SK-N-SH treated with all-trans-retinoic acid at 6 μM for 48 hours (cell line): ENCODE results near the gene BRD4.
"Not testable (repeated sequence)": the region's sequence is repeated elsewhere in the genome, so short reads cannot be mapped to it uniquely, and the experiment has no call there.

ENCODE experiments used
- ATAC-seq: fragments of 200-7000 bp; cut with Tn5 transposase; 3 replicates; pipeline ENCODE4 v1.9.1; 2020; ENCODE audit warnings: mild to moderate bottlenecking, moderate library complexity
- ARNTL ChIP-seq: fragments of 450-650 bp; formaldehyde crosslinking; IDR thresholded peaks from 2 replicates; pipeline ENCODE4 v1.5.0; 2020; ENCODE audit warnings: low read depth, mild to moderate bottlenecking, moderate library complexity, borderline replicate concordance
- BACH2 ChIP-seq: fragments of 250-450 bp; sonication (Bioruptor Pico); IDR thresholded peaks from 2 replicates; pipeline ENCODE4 v1.9.0; 2021; ENCODE audit warnings: mild to moderate bottlenecking, borderline replicate concordance
- CSDC2 ChIP-seq: fragments of 250-450 bp; sonication (Bioruptor Pico); IDR thresholded peaks from 2 replicates; pipeline ENCODE4 v1.5.0; 2020; ENCODE audit warnings: mild to moderate bottlenecking, moderate library complexity
- ESRRG ChIP-seq: fragments of 250-450 bp; sonication (Bioruptor Pico); IDR thresholded peaks from 2 replicates; pipeline ENCODE4 v1.6.1; 2021; ENCODE audit warnings: mild to moderate bottlenecking
- GLIS3 ChIP-seq: fragments of 250-450 bp; sonication (Bioruptor Pico); IDR thresholded peaks from 2 replicates; pipeline ENCODE4 v1.5.0; 2020; ENCODE audit warnings: mild to moderate bottlenecking, moderate library complexity
- ISL1 ChIP-seq: fragments of 250-450 bp; sonication (Bioruptor Pico); IDR thresholded peaks from 2 replicates; pipeline ENCODE4 v2.1.2; 2022; ENCODE audit warnings: mild to moderate bottlenecking, moderate library complexity
- PPARA ChIP-seq: fragments of 250-450 bp; sonication (Bioruptor Pico); IDR thresholded peaks from 2 replicates; pipeline ENCODE4 v1.5.0; 2020; ENCODE audit warnings: mild to moderate bottlenecking, borderline replicate concordance
- RARB ChIP-seq: fragments of 250-450 bp; sonication (Bioruptor Pico); IDR thresholded peaks from 2 replicates; pipeline ENCODE4 v1.8.0; 2021; ENCODE audit warnings: mild to moderate bottlenecking, moderate library complexity
- SNAI2 ChIP-seq: fragments of 250-450 bp; sonication (Bioruptor Pico); IDR thresholded peaks from 2 replicates; pipeline ENCODE4 v1.5.0; 2020; ENCODE audit warnings: mild to moderate bottlenecking, moderate library complexity
- TOX ChIP-seq: fragments of 250-450 bp; sonication (Bioruptor Pico); IDR thresholded peaks from 2 replicates; pipeline ENCODE4 v1.8.0; 2021; ENCODE audit warnings: mild to moderate bottlenecking, moderate library complexity, borderline replicate concordance
- ZC3H10 ChIP-seq: fragments of 250-450 bp; sonication (Bioruptor Pico); IDR thresholded peaks from 2 replicates; pipeline ENCODE4 v1.5.1; 2021; ENCODE audit warnings: mild to moderate bottlenecking, moderate library complexity
- ZFP3 ChIP-seq: fragments of 250-450 bp; sonication (Bioruptor Pico); IDR thresholded peaks from 2 replicates; pipeline ENCODE4 v1.5.0; 2020; ENCODE audit warnings: mild to moderate bottlenecking, moderate library complexity
- ZNF70 ChIP-seq: fragments of 450-650 bp; formaldehyde crosslinking; IDR thresholded peaks from 2 replicates; pipeline ENCODE4 v1.5.0; 2020; ENCODE audit warnings: mild to moderate bottlenecking, moderate library complexity
- ZNF8 ChIP-seq: fragments of 450-650 bp; formaldehyde crosslinking; IDR thresholded peaks from 2 replicates; pipeline ENCODE4 v1.5.0; 2020; ENCODE audit warnings: mild to moderate bottlenecking, moderate library complexity
- TF ChIP-seq, protein P1 (sequence below): fragments of 250-450 bp; sonication (Bioruptor Pico); IDR thresholded peaks from 2 replicates; pipeline ENCODE4 v1.8.0; 2021; ENCODE audit warnings: low read depth, mild to moderate bottlenecking, moderate library complexity, borderline replicate concordance
- TF ChIP-seq, protein P2 (sequence below): fragments of 250-450 bp; sonication (Bioruptor Pico); IDR thresholded peaks from 2 replicates; pipeline ENCODE4 v1.5.0; 2020; ENCODE audit warnings: mild to moderate bottlenecking, moderate library complexity

The BRD4 gene

DNA sequence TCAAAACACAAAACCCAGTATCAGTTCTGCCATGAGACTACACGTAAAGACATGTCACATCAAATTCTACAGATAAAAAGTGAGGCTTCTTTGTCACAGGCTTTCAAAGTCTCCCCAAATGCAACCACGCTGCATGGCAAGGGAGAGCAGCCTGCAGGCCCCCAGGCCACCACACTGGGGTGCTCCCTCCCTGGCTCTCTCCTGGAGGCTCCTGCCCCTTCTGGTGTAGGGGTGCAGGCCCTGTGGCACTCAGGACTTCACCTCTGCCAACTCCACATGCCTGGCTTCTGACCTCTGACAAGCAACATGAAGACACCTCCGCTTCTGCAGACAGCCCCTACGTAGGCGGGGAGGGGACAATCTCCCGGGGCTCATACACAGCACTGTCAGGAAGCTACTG, 32.9 kb upstream of the BRD4 start:
- no peak for ATAC-seq
- TF ChIP-seq, protein P1, sequence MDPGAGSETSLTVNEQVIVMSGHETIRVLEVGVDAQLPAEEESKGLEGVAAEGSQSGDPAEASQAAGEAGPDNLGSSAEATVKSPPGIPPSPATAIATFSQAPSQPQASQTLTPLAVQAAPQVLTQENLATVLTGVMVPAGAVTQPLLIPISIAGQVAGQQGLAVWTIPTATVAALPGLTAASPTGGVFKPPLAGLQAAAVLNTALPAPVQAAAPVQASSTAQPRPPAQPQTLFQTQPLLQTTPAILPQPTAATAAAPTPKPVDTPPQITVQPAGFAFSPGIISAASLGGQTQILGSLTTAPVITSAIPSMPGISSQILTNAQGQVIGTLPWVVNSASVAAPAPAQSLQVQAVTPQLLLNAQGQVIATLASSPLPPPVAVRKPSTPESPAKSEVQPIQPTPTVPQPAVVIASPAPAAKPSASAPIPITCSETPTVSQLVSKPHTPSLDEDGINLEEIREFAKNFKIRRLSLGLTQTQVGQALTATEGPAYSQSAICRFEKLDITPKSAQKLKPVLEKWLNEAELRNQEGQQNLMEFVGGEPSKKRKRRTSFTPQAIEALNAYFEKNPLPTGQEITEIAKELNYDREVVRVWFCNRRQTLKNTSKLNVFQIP (CRISPR knock-in tag): no peak
- TF ChIP-seq ZFP3 (CRISPR knock-in tag): no peak
- no peak for TF ChIP-seq BACH2 (CRISPR knock-in tag)
- TF ChIP-seq GLIS3 (CRISPR knock-in tag): no peak
- no peak for TF ChIP-seq ZNF8 (CRISPR knock-in tag)
- TF ChIP-seq ESRRG (CRISPR knock-in tag): no peak
- TF ChIP-seq ZC3H10 (CRISPR knock-in tag): no peak
- TF ChIP-seq, protein P2, sequence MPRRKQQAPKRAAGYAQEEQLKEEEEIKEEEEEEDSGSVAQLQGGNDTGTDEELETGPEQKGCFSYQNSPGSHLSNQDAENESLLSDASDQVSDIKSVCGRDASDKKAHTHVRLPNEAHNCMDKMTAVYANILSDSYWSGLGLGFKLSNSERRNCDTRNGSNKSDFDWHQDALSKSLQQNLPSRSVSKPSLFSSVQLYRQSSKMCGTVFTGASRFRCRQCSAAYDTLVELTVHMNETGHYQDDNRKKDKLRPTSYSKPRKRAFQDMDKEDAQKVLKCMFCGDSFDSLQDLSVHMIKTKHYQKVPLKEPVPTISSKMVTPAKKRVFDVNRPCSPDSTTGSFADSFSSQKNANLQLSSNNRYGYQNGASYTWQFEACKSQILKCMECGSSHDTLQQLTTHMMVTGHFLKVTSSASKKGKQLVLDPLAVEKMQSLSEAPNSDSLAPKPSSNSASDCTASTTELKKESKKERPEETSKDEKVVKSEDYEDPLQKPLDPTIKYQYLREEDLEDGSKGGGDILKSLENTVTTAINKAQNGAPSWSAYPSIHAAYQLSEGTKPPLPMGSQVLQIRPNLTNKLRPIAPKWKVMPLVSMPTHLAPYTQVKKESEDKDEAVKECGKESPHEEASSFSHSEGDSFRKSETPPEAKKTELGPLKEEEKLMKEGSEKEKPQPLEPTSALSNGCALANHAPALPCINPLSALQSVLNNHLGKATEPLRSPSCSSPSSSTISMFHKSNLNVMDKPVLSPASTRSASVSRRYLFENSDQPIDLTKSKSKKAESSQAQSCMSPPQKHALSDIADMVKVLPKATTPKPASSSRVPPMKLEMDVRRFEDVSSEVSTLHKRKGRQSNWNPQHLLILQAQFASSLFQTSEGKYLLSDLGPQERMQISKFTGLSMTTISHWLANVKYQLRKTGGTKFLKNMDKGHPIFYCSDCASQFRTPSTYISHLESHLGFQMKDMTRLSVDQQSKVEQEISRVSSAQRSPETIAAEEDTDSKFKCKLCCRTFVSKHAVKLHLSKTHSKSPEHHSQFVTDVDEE (CRISPR knock-in tag): no peak
- TF ChIP-seq RARB (CRISPR knock-in tag): no peak
- no peak for TF ChIP-seq ZNF70
- TF ChIP-seq SNAI2: no peak
- no peak for TF ChIP-seq CSDC2

DNA sequence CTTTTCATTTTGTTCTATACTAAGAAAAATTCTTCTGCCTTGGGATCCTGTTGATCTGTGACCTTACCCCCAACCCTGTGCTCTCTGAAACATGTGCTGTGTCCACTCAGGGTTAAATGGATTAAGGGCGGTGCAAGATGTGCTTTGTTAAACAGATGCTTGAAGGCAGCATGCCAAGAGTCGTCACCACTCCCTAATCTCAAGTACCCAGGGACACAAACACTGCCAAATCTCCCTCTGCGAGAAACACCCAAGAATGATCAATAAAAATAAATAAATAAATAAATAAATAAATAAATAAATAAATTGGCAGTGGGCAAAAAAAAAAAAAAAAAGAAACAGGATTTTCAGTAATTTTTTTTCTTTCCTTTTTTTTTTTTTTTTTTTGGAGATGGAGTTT, 31.5 kb upstream of the BRD4 start:
- ATAC-seq: not testable (repeated sequence)

DNA sequence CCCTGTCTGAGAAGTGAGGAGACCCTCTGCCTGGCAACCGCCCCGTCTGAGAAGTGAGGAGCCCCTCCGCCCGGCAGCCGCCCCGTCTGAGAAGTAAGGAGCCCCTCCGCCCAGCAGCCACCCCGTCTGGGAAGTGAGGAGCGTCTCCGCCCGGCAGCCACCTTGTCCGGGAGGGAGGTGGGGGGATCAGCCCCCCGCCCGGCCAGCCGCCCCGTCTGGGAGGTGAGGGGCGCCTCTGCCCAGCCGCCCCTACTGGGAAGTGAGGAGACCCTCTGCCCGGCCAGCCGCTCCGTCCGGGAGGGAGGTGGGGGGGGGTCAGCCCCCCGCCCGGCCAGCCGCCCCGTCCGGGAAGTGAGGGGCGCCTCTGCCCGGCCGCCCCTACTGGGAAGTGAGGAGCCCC, 30.7 kb upstream of the BRD4 start:
- ATAC-seq: not testable (repeated sequence)

DNA sequence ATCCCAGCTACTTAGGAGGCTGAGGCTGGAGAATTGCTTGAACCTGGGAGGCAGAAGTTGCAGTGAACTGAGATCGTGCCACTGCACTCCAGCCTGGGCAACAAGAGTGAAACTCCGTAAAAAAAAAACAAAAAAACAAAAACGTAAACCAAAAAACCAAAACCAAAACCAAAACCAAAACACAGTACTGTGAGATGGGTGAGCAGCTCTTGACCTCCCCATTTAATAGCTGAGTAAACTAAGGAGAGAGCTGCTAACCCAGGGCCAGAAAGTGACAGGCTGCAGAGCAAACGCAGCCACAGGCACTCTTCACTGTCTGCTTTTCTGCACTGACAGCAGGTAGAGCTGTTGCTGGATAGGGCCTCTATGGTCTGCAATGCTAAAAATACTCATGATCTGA, 27.7 kb upstream of the BRD4 start:
- not testable (repeated sequence) for ATAC-seq

DNA sequence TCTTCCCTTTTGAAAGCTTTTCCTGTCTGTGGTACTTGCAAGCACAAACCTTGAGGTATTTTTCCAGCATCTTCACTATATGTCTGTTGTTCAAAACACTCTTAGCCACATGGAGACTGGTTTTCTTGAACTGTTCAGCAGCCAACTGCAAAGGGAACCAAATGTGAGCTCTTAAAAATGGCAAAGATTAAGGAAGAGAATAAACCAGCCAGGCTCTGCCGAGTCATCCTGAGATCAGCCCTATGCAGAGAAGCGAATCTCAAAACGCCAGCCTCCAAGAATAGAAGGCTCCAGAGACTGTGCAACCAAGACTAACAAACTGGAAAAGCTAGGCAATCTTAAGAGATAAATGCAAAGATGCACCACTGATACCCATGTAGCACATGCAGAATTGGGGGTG, 26.6 kb upstream of the BRD4 start:
- no peak for ATAC-seq

DNA sequence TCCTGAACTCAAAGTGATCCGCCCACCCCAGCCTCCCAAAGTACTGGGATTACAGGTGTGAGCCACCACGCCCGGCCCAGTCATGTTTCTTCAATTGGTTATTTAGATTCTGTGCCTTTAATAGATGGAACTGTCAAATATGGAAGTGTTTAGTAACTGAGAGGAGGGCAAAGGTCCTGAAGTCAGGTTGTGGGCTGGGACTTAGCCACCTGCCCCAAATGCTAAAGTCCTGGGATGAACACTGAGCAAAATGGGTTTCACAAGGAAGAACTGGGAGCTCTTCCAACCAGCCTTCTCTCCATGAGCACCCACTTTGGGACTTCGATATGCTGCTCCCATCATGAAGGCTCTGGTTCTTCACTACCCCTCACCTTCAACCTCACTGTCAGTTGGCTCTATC, 25.6 kb upstream of the BRD4 start:
- TF ChIP-seq ARNTL (CRISPR knock-in tag) (no peak), ZNF8 (CRISPR knock-in tag) (no peak), BACH2 (CRISPR knock-in tag) (no peak), TOX (CRISPR knock-in tag) (no peak), ESRRG (CRISPR knock-in tag) (no peak)
- TF ChIP-seq, all 23 proteins: peak for 0

More for the DNA sequence above, 26.6 kb upstream of the BRD4 start:
- TF ChIP-seq PPARA (CRISPR knock-in tag): no peak

DNA sequence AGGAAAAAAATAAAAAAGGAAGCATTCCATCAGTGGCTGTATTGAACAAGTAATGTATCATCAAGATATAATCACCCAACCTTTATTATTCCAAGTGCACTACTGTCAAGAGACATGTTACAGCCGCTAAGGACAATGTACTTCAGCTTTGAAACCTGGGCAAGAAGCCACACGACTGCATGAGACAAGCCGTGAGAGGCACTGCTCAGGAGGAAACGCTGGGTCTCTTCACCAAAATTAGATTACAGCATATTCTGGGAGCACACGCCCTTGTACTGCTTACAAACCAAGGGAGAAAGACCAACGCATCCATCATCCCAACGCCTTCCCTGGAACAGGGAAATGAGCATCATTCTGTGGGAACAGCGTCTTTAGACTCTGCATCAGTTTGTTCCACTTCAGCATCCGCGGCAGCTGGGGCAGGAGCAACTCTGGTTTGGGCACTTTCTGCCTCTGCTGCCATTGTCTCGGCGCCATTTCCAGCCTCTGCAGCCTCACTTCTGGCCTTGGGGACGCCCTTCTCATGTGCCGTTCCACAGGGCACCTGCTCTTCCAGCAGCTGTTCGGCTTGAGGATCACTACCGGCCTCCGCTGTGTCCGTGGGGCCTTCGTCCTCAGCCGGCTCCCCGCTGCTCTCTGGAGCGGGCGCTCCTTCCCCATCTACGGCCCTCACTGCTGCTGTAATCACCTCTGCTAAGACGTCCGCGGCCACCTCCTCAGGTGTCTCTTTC, 22.4 kb upstream of the BRD4 start:
- TF ChIP-seq ISL1 (CRISPR knock-in tag): peak; percentile 46
- TF ChIP-seq, protein P2 (CRISPR knock-in tag): no peak
- TF ChIP-seq, all 23 proteins: peak for 1
- peak; percentile 41 for ATAC-seq

More for the DNA sequence above, 25.6 kb upstream of the BRD4 start:
- no peak for ATAC-seq
